GM18909 (cell line): ENCODE data around the gene ZMPSTE24.
"Not testable (repeated sequence)": the region's sequence is repeated elsewhere in the genome, so short reads cannot be mapped to it uniquely, and the experiment has no call there.

Experiments
- ATAC-seq: cut with Tn5 transposase; IDR thresholded peaks from one replicate; pipeline ENCODE4 v1.9.1; 2021; ENCODE audit warnings: mild to moderate bottlenecking; ENCODE audit not compliant: unreplicated experiment, poor library complexity

The ZMPSTE24 gene

GRCh38 chr1:40257688-40258444 is at the start of gene ZMPSTE24:
ZMPSTE24 (plus strand) TSS chr1:40258236; CDS start chr1:40258272, 36 bp downstream.
- ATAC-seq = peak; percentile 92

DNA sequence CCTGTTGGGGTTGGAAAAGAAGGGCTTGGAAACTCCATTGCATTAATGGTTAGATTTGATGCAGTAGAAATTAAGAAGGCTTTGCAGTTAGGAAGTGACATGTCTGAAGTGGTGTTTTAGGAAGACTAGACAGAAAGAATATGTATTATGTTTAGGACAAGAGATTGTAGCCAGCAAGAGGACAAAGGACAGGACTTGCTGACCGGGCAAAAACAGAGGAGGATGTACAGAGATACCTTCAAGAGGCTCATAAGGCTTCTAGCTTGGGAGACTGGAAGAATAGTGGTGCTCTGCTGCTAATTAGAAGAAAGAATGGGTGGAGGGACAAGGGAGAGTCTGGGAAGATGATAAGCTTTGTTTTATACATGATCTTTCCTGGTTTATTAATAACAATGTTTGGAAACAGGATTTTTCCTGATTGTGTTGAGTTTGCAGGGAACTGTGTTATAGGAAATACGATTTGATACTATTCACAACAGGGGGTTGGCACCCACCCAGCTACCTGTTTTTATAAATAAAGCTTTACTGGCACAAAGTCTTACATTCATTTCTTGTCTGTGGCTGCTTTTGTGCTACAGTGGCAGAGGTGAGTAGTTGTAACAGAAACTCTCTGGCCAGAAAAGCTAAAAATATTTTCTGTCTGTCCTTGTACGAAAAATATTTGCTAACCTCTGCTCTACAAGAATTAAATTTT is 47.4 kb upstream of the ZMPSTE24 start:
- ATAC-seq = no peak

DNA sequence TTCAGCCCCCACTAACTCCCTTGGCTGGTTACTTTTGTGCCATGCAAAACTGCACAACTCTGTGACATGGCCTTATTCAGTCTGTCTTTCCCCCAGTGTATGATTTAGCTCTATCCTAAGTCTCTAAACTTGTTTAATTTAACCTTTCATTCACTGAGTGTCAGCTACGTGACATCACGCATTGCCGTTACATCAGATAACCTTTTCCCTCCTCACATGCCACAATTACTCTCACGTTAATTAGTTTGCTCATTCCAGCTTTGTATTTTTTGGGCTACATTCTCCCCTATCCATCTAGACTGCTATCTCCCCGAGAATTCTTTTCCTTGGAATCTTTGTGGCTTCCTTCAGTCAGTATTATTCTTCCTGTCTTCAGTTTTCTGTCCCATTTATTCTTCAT is 39.7 kb upstream of the ZMPSTE24 start:
- ATAC-seq = no peak

GRCh38 chr1:40221471-40221905 is 36.5 kb upstream of the ZMPSTE24 start:
- not testable (repeated sequence) for ATAC-seq

GRCh38 chr1:40221977-40222772 is 35.9 kb upstream of the ZMPSTE24 start:
- no peak for ATAC-seq

DNA sequence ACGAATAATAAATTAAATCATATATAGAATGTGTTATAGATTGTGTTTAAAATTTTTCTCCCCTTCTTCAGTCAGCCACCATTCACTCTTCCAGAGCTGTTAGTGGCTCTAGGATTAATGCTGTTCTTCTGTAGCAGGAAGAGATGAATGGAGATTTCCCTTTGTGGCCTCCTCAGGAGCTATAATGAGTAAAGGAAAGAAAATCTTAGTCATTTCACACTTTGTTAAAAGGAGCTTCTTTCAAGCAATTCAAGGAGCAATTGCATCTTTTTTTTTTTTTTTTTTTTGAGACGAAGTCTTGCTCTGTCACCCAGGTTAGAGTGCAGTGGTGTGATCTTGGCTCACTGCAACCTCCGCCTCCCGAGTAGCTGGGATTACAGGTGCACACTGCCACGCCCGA is 34.0 kb upstream of the ZMPSTE24 start:
- ATAC-seq = no peak

DNA sequence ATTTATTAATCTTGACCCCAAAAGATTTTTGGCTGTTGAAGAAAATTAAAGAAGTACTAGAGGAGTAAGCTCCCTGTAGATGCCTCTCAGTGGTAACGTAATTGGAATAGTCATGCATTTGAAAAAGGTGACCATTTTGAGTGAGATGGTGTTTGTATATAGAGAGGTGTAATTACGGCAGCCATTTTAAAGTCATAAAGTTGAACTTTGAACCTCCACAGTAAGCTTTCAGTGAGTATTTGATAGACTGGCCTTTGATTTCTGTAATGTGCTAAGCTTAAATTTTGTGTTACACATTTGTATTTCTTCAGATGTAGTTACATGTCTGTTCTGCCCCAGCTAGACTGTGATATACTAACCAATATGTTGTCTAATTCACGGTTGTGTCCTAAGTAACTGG is 31.8 kb upstream of the ZMPSTE24 start:
- no peak for ATAC-seq

DNA sequence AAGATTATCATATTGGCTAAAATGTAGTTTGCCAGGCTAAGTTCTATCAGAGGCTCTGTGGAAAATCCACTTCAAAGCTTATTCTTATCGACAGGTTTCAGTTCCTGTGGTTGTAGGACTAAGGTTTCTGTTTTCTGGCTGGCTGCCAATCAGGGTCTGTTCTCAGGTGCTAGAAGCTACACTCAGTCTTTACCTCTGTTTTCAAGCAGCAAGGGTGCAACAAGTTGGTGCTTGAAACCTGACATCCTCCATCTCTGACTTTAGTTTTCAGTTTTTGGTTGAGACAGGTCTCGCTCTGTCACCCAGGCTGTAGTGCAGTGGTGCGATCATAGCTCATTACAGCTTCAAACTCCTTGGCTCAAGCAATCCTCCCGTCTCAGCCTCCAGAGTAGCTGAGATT is 25.6 kb upstream of the ZMPSTE24 start:
- ATAC-seq = peak; percentile 93

DNA sequence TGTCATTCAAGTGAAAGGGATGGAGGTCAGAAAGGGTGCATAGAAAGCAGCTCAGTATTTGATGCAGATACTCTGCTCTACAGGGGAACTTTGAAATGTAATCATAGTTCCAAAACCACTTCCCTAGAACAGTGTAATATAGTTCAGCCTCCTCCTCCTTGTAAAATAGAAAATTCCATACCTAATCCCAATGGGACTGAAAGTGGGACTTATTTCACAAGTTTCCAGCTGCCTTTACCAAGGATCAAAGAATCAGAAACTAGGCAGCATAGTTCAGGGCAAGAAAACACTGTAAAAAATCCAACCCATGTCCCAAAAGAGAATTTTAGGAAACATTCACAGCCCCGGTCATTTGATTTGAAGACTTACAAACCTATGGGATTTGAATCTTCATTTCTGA is 18.4 kb upstream of the ZMPSTE24 start:
- no peak for ATAC-seq

- ATAC-seq = no peak
These were observed 17.6 kb upstream of the ZMPSTE24 start for GRCh38 chr1:40240390-40240789.

GRCh38 chr1:40241362-40241761 is 16.7 kb upstream of the ZMPSTE24 start:
- ATAC-seq = peak; percentile 14

- no peak for ATAC-seq
These were observed 14.7 kb upstream of the ZMPSTE24 start for GRCh38 chr1:40243351-40243750.

GRCh38 chr1:40244138-40244744 is 13.8 kb upstream of the ZMPSTE24 start:
- ATAC-seq = no peak

- no peak for ATAC-seq
These were observed 12.3 kb upstream of the ZMPSTE24 start for GRCh38 chr1:40245686-40246085.

GRCh38 chr1:40247655-40248054 is 10.4 kb upstream of the ZMPSTE24 start, which contains the start of gene TMCO2:
TMCO2 (plus strand) TSS chr1:40247937; CDS start chr1:40247994, 57 bp downstream.
- no peak for ATAC-seq

- no peak for ATAC-seq
These were observed 9.6 kb upstream of the ZMPSTE24 start for GRCh38 chr1:40248412-40248811.

DNA sequence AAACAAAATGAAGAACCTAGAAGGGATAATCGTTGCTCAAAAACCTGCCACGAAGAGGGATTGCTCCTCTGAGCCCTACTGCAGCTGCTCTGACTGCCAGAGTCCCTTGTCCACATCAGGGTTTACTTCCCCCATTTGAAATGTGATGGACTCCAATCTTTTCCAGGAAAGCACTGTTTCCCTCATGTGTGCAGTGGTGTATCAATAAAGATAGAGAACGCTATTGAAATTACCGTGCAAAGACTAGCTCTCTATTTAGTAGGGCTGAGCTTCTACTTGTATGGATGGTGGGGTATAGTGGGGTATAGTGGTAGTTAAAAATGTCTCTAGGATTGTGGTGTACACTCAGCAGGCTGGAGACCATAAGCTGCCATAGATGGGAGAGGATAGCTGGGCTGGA is 6.6 kb upstream of the ZMPSTE24 start:
- ATAC-seq = no peak

- ATAC-seq = no peak
These were observed 5.4 kb upstream of the ZMPSTE24 start for GRCh38 chr1:40252601-40253000.

DNA sequence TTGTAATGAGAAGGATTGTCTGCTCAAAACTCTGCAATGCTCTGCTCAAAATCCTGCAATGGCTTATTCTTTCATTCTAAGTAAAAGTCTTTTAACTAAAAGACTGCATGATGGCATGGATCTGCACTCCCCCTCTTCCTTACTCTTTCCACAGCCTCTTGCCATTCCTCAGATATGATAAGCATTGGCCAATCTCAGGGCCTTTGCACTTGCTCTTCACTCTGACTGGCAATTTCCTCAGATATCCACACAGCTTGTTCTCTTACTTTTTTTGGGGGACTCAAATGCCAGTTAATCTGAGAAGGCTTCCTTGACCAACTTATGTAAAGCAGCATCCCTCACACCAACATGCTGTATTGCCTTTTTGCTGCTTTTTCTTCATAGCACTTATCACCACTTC is 2.8 kb upstream of the ZMPSTE24 start:
- no peak for ATAC-seq

GRCh38 chr1:40256401-40257084 is 1.5 kb upstream of the ZMPSTE24 start:
- no peak for ATAC-seq
